ENCODE results near the gene NEURL3.
A peak's percentile ranks its signal among the peaks of the same experiment; 100 is the strongest.

The NEURL3 gene

DNA sequence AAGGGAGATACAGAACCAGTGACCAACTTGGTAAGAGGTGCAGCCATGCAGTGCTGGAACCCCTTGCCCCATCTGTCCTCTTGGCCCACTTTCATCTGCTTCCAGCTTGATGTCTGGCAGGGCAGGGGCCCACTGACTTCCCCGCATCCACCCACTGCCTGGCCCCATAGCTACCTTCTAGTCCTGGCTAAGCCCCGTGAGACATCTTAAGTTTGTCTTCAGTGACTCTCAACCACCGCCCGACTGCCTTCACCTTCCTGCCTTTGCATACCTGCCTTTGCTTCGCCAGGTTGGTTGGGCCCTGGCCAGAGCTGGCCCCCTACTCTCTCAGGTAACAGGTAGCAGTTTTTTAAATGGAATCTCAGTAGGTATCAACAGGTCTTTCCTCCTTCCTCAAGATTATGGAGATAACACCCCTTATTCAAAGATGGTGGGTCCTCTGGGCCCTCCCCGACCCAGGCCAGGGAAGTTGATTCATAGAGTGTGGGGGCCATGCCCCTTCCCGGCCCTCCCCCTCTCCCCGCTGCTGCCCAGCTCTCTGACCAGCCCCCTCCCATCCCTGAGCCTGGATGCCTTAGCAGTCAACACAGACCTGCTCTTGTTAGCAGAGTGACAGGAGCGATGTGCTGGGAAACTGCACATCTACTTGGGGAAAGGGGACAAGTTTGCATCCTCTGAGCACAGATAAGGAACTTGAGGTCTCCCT lies 34.2 kb upstream of the NEURL3 start:
- DNase-seq (ENCODE audit: insufficient read length, low spot score) (no peak), FAIRE-seq (no peak)
- TF ChIP-seq TAF1 (IDR thresholded peaks at IDR 0.05; ENCODE audit: low read depth, low read length) (no peak), SPI1 (IDR thresholded peaks at IDR 0.05; ENCODE audit: low read depth, low read length) (no peak), POLR2AphosphoS5 (IDR thresholded peaks at IDR 0.05; ENCODE audit: low read depth, low read length) (no peak), POLR2A (IDR thresholded peaks at IDR 0.05; ENCODE audit: low read depth, low read length) (no peak)

DNA sequence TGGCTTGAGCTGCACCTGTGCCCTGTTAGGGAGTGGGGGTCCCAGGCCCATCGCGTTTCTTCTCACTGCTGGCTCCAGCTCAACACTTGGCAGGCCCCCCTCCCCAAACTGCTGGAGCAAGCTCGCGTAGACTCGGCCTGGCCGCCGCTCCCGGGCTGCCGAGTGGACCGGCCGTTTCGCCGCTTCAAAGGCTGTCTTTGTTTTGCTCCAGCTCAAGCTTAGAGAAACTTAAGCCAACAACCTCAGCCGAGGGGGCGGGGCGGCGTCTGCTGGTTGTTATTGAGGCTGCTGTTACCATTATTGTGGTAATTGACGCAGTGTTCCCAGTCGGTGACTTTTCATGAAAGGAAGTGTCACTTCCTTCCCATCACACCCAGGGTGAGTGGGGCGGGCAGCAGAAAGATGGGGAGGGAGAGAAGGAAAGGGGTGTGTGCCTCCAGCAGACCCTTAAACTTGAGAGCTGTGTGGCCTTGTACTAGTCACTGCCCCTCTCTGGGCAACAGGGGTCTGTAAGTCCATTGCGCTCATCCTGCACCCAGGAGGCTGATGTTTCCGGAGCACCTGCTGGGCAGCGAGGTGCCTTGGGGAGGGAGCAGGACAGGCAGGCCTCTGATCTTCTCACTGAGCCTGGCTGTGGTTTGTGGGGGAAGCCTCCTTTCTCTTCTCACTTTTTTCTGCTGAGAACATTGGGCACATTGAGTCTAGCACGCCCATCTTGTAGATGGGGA lies 33.5 kb upstream of the NEURL3 start:
- DNase-seq (ENCODE audit: insufficient read length, low spot score), result no peak
- TF ChIP-seq POLR2A (IDR thresholded peaks at IDR 0.05; ENCODE audit: low read depth, low read length) (0 out of 2 replicates have a peak, but pooled peaks have one; percentile 5), SPI1 (IDR thresholded peaks at IDR 0.05; ENCODE audit: low read depth, low read length) (peak; percentile 60), POLR2AphosphoS5 (IDR thresholded peaks at IDR 0.05; ENCODE audit: low read depth, low read length) (peak; percentile 14; the same call in 1 of the 2 replicates), POU2F2 (IDR thresholded peaks at IDR 0.05; ENCODE audit: low read depth, low read length) (no peak), PAX5 (IDR thresholded peaks at IDR 0.05; ENCODE audit: insufficient read depth, low read length, severe bottlenecking) (no peak)
- peak; percentile 87 for FAIRE-seq

DNA sequence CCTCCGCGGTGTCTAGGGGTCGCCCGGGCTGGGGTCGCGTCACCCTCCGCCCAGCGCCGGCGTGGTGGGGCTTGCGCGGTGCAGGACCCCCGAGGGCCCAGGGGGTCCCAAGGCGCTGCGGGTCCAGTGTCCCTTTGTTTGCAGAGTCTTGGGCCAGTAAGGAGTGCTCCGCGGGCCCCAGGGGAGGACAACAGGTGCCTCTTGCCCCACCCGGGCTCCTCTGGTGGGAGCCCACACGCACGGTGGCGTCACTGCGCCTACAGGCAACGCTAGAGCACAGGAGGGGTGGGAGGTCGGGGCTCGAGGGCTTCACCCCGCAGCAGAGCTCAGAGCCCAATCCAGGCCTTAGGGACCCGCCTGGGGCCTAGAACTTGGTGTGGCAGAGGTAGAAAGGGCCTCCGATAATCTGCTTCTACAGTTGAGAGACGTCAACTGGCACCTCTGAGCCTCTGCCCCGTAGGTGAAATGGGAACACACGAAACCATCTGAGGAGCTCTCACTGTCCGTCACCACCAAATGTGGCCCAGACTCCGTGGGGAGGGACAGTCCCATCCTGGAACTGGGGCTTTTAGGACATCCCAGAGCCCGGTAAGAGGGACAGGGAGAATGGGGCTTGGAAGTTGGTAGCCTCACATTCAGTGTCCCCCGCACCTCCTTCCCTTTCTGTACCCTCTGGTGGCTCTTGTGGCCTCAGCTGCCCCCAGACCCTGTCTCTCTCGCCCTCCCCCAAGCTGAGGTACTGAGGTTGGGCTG lies 32.8 kb upstream of the NEURL3 start:
- DNase-seq (ENCODE audit: insufficient read length, low spot score), result no peak
- FAIRE-seq, result no peak
- TF ChIP-seq SPI1 (IDR thresholded peaks at IDR 0.05; ENCODE audit: low read depth, low read length) (no peak), POLR2A (IDR thresholded peaks at IDR 0.05; ENCODE audit: low read depth, low read length) (peak; percentile 56), TAF1 (IDR thresholded peaks at IDR 0.05; ENCODE audit: low read depth, low read length) (no peak), POLR2AphosphoS5 (IDR thresholded peaks at IDR 0.05; ENCODE audit: low read depth, low read length) (peak; percentile 53; the same call in 1 of the 2 replicates), POU2F2 (IDR thresholded peaks at IDR 0.05; ENCODE audit: low read depth, low read length) (peak; percentile 43; the same call in 1 of the 2 replicates), PAX5 (IDR thresholded peaks at IDR 0.05; ENCODE audit: insufficient read depth, low read length, severe bottlenecking) (no peak)

DNA sequence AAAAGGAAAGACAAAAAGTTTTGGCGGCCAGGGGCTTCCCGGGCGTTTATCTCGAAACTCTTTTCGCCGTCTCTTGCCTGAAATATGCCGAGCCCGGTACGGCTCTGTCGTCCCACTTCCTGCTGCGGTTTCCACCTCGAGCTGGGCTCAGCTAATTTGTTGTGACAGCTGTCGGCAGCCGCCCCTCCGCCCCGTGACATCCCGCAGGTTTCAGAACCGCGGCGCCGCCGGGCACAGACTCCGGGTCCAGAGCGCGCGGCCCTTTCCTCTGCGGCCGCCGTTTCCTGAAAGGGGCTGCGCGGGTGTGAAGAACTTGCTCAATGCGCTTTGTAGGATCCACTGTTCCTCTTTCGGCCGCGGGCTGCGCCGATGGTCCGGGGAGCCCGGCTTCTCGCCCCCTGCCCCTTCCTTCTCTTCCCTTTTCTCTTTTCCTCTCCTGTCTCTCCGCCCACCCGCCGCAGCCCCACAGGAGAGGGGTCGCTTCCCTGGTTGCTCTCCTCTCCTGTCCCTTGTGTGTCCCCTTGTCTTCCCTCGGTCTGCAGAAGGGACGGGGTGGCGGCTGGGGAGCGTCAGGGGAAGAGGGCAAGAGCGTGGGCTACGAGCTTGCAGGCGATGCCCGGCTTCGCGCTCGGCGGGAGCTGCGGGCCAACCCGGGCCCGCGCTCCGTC lies 32.0 kb upstream of the NEURL3 start:
- FAIRE-seq (peak; percentile 84), DNase-seq (ENCODE audit: insufficient read length, low spot score) (peak; percentile 76)
- peak; percentile 52; the same call in 1 of the 2 replicates for TF ChIP-seq POLR2AphosphoS5 (IDR thresholded peaks at IDR 0.05; ENCODE audit: low read depth, low read length)
- TF ChIP-seq PAX5 (IDR thresholded peaks at IDR 0.05; ENCODE audit: insufficient read depth, low read length, severe bottlenecking), result peak; percentile 5
- TF ChIP-seq TAF1 (IDR thresholded peaks at IDR 0.05; ENCODE audit: low read depth, low read length), result no peak
- TF ChIP-seq POU2F2 (IDR thresholded peaks at IDR 0.05; ENCODE audit: low read depth, low read length), result peak; percentile 62; the same call in 1 of the 2 replicates
- TF ChIP-seq POLR2A (IDR thresholded peaks at IDR 0.05; ENCODE audit: low read depth, low read length), result peak; percentile 65; the same call in 1 of the 2 replicates
- TF ChIP-seq SPI1 (IDR thresholded peaks at IDR 0.05; ENCODE audit: low read depth, low read length), result peak; percentile 44; the same call in 1 of the 2 replicates

DNA sequence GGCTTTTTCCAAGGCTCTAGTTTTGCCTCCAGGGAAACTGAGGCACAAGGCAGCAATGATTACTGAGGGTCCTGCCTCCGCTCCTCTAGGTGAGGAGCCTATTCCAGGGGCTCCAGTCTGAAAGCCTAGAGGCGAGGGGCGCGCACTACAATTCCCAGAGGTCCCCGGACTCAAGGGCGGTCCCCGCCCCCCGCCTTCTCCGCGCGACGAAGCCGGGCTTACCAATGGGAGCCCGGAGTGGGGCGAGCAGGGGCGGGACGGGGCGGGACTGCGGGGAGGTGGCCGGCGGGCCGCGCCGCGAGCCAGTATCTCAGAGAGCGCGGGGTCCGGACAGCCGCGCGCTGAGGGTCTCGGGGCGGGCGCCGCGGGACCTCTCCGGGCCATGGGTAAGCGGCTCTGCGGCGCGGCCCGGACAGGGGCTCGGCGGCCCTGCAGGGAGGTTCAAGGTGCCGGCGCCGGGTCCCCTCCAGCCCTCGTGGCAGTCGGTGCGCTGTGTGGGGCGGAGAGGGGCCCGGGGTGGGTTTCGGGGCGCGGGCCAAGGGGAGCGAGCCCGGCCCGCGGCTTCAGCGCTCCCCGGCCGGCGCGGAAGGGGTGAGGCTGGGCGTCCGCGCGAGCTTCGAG lies 31.4 kb upstream of the NEURL3 start, which contains the start of gene ARID5A:
ARID5A (plus strand) TSS at position 308 of the 621 bp plus-strand sequence; CDS start at position 383, 75 bp downstream.
- TF ChIP-seq SPI1 (IDR thresholded peaks at IDR 0.05; ENCODE audit: low read depth, low read length) (no peak), PAX5 (IDR thresholded peaks at IDR 0.05; ENCODE audit: insufficient read depth, low read length, severe bottlenecking) (no peak), TAF1 (IDR thresholded peaks at IDR 0.05; ENCODE audit: low read depth, low read length) (peak; percentile 83), POLR2A (IDR thresholded peaks at IDR 0.05; ENCODE audit: low read depth, low read length) (peak; percentile 85), POU2F2 (IDR thresholded peaks at IDR 0.05; ENCODE audit: low read depth, low read length) (no peak), POLR2AphosphoS5 (IDR thresholded peaks at IDR 0.05; ENCODE audit: low read depth, low read length) (peak; percentile 82)
- DNase-seq (ENCODE audit: insufficient read length, low spot score) (peak; percentile 87), FAIRE-seq (no peak)

DNA sequence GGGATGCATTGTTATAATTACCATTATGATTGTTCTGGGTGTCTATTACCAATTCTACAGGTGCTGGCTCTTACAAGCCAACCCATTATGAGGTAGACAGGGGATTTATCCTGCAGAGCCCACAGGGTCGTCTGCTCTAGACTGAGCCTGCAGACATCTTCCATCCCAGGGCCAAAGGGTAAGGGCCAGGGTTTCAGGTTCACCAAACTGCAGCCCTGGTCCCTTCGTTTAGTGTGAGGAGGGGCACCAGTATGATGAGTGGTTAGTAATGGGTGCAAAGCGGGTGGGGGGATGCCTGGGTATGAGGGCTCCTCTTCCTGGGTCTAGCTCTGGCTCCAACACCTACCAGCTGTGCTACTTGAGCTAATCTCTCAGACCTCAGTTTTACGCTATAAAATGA lies 30.2 kb upstream of the NEURL3 start:
- DNase-seq (ENCODE audit: insufficient read length, low spot score) (no peak), FAIRE-seq (no peak)
- TF ChIP-seq PAX5 (IDR thresholded peaks at IDR 0.05; ENCODE audit: insufficient read depth, low read length, severe bottlenecking) (no peak), POLR2AphosphoS5 (IDR thresholded peaks at IDR 0.05; ENCODE audit: low read depth, low read length) (no peak), POLR2A (IDR thresholded peaks at IDR 0.05; ENCODE audit: low read depth, low read length) (no peak), TAF1 (IDR thresholded peaks at IDR 0.05; ENCODE audit: low read depth, low read length) (no peak), POU2F2 (IDR thresholded peaks at IDR 0.05; ENCODE audit: low read depth, low read length) (no peak), SPI1 (IDR thresholded peaks at IDR 0.05; ENCODE audit: low read depth, low read length) (no peak)

DNA sequence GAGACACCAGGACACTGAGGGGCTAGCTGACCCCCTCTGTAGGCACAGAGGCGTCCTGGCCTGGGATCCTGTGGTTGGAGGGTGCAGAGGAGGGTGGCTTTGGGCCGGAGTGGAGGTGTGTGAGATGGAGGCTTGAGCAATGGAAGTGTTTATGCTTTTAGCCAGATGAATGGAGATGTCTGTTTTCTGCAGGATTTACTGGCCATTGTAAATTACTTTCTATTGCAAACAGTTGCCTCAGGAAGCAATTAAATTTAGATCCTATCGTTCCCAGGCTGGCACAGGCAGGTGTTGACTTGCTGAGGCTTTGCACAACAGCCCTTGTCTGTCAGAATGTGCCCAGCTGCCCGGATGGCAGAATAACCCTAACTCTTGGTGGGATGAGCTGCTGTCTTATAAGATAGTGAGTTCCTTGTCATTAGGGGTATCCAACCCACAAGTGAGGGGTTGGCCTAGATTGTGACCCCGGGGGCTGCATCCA lies 29.6 kb upstream of the NEURL3 start:
- FAIRE-seq, result no peak
- no peak for TF ChIP-seq TAF1 (IDR thresholded peaks at IDR 0.05; ENCODE audit: low read depth, low read length)
- no peak for TF ChIP-seq PAX5 (IDR thresholded peaks at IDR 0.05; ENCODE audit: insufficient read depth, low read length, severe bottlenecking)
- TF ChIP-seq SPI1 (IDR thresholded peaks at IDR 0.05; ENCODE audit: low read depth, low read length), result no peak
- no peak for DNase-seq (ENCODE audit: insufficient read length, low spot score)

DNA sequence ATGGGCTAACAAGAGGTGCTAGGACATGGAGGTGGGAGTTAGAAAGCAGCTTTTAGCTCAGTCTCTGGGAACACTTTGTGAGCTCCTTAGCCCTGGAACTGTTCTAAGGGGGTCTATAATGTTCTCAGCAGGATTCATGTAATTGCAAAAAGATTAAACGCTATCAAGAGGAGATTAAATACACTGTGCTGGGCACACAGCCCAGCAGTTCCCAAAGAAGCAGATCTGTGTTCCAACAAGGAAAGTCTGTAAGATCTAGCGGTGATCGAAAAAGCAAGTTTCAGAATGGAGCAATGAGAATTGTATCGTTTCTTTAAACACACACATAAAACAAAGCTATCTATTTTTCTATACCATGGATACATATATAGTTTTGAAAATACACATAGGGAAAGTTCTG lies 29.0 kb upstream of the NEURL3 start:
- DNase-seq (ENCODE audit: insufficient read length, low spot score) (no peak), FAIRE-seq (no peak)
- no peak for TF ChIP-seq POLR2A (IDR thresholded peaks at IDR 0.05; ENCODE audit: low read depth, low read length)

Measured in GM12891 (cell line).